ENCODE measurements around the gene RPS15.

DNA sequence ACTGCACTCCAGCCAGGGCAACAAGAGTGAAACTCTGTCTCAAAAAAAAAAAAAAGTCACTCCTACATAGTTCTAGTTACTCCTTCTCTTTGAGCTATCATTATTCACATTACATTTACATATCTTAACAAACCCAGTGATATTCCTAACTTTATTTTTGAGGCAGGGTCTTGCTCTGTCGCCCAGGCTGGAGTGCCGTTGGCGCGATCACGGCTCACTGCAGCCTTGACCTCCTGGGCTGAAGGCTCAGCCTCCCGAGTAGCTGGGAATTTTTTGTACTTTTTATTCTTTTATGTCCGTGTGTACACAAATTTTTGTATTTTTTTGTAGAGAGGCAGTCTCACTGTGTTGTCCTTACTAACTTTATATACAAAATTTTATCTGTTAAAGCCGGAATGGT, 587 bp upstream of the RPS15 start:
- TF ChIP-seq CTCF (IDR thresholded peaks at IDR 0.05) = no peak
- TF ChIP-seq POLR2AphosphoS5 (IDR thresholded peaks at IDR 0.05; ENCODE audit: insufficient read depth in 1 of 2, low read depth in 1 of 2) = no peak
- no peak for TF ChIP-seq POLR2A (IDR thresholded peaks at IDR 0.05)
